C4-2B (cell line): ENCODE data around the gene ZC3H7B.

Source experiments
- ZFX ChIP-seq: fragments of 450-650 bp; IDR thresholded peaks from 2 replicates; pipeline ENCODE4 v1.6.1; 2017
- TF ChIP-seq, protein P1 (sequence below): fragments of 450-650 bp; conservative IDR thresholded peaks from 2 replicates; pipeline ENCODE4 v1.5.1; 2017; ENCODE audit warnings: mild to moderate bottlenecking

DNA sequence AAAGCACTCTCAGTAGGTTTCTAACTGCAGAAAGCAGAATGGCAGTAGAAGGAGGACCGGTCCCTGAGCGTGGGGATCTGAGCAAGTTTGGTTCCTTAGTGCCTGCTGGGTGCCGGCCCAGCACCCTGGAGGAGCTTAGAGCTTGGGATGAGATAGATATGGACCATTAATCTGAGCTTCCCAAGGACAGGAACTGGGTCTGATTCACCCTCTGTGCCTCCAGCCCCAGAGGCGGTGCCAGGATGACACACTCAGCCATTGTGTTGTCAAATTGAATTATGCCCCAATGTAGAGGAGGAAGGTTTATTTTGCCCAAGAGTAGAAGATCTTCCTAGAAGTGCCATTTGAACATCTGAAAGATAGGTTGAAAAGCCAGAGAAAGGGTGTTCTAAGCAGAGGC, 4.3 kb downstream of the ZC3H7B start:
- TF ChIP-seq, protein P1, sequence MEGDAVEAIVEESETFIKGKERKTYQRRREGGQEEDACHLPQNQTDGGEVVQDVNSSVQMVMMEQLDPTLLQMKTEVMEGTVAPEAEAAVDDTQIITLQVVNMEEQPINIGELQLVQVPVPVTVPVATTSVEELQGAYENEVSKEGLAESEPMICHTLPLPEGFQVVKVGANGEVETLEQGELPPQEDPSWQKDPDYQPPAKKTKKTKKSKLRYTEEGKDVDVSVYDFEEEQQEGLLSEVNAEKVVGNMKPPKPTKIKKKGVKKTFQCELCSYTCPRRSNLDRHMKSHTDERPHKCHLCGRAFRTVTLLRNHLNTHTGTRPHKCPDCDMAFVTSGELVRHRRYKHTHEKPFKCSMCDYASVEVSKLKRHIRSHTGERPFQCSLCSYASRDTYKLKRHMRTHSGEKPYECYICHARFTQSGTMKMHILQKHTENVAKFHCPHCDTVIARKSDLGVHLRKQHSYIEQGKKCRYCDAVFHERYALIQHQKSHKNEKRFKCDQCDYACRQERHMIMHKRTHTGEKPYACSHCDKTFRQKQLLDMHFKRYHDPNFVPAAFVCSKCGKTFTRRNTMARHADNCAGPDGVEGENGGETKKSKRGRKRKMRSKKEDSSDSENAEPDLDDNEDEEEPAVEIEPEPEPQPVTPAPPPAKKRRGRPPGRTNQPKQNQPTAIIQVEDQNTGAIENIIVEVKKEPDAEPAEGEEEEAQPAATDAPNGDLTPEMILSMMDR, result no peak
- no peak for TF ChIP-seq ZFX
